Lower leg skin (tissue), 4 donors: Measurements from ENCODE around the gene RAB30. TPM values are rescaled to one million over a fixed set of nuclear protein-coding genes. Genes with fewer than 3 reads are reported as not detected.

Experiments used
- DNase-seq, 2 donors: peaks; one replicate each; pipeline ENCODE4 v3.0.0-alpha.2; 2019; ENCODE audit warnings: low spot score in 2 of 2
- H3K4me3 ChIP-seq: fragments of 200-600 bp; sonication (generic); 2 replicates; pipeline ENCODE4 v1.5.1; 2017; ENCODE audit warnings: mild to moderate bottlenecking, low read depth; ENCODE audit not compliant: poor library complexity, severe bottlenecking
- POLR2A ChIP-seq, 2 donors: fragments of 450-650 bp; IDR thresholded peaks; one replicate each; pipeline ENCODE4 v1.6.1; 2016 to 2017; ENCODE audit warnings: antibody characterized with exemption in 2 of 2, mild to moderate bottlenecking in 1 of 2, moderate library complexity in 1 of 2
- WGBS, 2 donors: methylation state at CpG; one replicate each; pipeline ENCODE4 v1.1.5; 2018; 5-methylcytosine and 5-hydroxymethylcytosine counted together
- intact Hi-C: fragments of 100-400 bp; cut with DNase I; formaldehyde crosslinking; loops from one replicate; pipeline ENCODE4 v1.15.0; 2023; ENCODE audit warnings: low total_unique reads
- total RNA-seq, 4 donors: library from RNA; depleted of rRNA; stranded (reverse); fragments of >200 nt; gene quantifications; one replicate each; pipeline ENCODE4 v1.1.0, GENCODE V29; 2016
- TF ChIP-seq, protein P1 (sequence below), 3 donors: fragments of 450-650 bp; IDR thresholded peaks; one replicate each; pipeline ENCODE4 v1.5.1; 2016; ENCODE audit warnings: antibody characterized with exemption in 3 of 3, mild to moderate bottlenecking in 3 of 3, moderate library complexity in 2 of 3

RAB30 gene
- total RNA-seq, 4 donors from 2014 or later, result 13.4 to 53.9 (median 25.7) TPM

DNA sequence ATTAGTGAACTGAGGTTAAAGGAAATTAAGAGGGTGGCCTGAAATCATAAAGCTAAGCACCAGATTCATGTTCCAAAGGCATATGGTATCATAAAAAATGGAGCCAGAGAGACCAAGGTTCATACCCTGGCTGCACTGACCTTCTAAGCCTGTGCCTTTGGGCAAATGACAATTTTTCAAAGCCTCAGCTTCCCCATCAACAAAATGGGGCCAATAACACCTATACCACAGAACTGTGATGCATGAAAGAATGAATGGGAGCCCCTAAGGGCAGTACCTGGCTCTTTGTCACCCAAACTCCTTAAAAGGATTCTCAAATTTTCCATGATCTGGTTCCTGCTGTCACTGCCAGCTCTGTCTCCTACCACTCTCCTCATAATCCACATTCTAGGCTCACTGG, 72.5 kb downstream of the RAB30 start:
- intact Hi-C loops, result no loop called here
- TF ChIP-seq POLR2A (IDR thresholded peaks at IDR 0.05), result no peak
- TF ChIP-seq, protein P1, sequence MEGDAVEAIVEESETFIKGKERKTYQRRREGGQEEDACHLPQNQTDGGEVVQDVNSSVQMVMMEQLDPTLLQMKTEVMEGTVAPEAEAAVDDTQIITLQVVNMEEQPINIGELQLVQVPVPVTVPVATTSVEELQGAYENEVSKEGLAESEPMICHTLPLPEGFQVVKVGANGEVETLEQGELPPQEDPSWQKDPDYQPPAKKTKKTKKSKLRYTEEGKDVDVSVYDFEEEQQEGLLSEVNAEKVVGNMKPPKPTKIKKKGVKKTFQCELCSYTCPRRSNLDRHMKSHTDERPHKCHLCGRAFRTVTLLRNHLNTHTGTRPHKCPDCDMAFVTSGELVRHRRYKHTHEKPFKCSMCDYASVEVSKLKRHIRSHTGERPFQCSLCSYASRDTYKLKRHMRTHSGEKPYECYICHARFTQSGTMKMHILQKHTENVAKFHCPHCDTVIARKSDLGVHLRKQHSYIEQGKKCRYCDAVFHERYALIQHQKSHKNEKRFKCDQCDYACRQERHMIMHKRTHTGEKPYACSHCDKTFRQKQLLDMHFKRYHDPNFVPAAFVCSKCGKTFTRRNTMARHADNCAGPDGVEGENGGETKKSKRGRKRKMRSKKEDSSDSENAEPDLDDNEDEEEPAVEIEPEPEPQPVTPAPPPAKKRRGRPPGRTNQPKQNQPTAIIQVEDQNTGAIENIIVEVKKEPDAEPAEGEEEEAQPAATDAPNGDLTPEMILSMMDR (IDR thresholded peaks at IDR 0.05), result no peak
- H3K4me3 ChIP-seq, result no peak overlapping the region
- no peak for DNase-seq

DNA sequence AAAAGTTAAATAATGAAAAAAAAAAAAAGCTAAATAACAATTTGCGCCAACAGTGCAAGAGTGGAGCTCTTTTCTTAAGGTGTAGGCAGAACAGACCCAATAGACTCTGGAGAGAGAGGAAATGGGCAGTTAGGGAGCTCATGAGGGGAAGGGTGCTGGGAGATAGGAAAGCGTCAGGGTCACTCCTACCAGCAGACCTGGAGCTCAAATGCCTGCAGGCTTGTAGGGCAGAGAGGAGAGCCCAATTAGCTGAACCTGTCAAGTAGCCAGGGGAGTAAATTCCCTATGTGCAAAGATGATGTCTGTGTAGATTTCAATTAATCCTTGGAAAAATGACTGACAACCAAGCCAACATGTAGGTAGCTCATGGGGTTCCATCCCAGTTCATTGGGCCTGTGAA, 73.0 kb downstream of the RAB30 start:
- intact Hi-C loops, result no loop called here
- 91 to 98% methylated on average over 2 of the region's 2 CpGs for WGBS, 2 donors
- DNase-seq, result no peak
- no peak overlapping the region for H3K4me3 ChIP-seq
- TF ChIP-seq, protein P1 (IDR thresholded peaks at IDR 0.05), result no peak

DNA sequence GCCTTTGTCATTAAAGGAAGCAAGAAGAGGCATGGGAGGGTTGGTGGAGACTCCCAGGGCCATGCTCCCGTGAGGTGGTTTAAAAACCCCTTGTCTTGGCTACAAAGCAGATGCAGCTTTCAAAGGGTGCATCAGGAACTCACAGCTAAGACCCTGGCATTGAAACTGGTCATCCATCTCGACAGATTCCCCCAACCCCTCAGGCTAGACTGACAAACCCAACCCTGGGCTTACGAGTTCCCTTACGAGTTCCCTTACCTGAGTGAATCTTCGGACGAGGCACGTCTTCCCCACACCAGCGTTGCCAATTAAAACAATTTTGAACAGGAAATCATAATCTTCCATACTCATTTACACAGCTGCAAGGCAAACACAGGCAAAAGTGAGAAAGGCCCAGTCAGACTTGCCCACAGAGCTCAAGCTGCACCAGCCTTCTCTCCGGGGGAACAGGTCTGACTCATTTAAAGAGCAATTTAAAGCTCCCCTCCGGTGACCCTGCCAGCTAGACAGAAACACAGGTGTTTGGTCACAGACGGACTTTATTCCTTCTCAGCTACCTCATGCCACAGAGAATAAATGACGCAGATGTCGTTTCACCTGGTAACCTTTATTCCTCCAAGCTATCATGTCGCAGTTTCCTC, 74.6 kb downstream of the RAB30 start:
- intact Hi-C loops, result no loop called here
- H3K4me3 ChIP-seq, result no peak overlapping the region
- 62 to 74% methylated on average over 14 of the region's 14 CpGs for WGBS, 2 donors
- DNase-seq, result no peak
- TF ChIP-seq, protein P1 (IDR thresholded peaks at IDR 0.05), result no peak
- TF ChIP-seq POLR2A (IDR thresholded peaks at IDR 0.05), result no peak

DNA sequence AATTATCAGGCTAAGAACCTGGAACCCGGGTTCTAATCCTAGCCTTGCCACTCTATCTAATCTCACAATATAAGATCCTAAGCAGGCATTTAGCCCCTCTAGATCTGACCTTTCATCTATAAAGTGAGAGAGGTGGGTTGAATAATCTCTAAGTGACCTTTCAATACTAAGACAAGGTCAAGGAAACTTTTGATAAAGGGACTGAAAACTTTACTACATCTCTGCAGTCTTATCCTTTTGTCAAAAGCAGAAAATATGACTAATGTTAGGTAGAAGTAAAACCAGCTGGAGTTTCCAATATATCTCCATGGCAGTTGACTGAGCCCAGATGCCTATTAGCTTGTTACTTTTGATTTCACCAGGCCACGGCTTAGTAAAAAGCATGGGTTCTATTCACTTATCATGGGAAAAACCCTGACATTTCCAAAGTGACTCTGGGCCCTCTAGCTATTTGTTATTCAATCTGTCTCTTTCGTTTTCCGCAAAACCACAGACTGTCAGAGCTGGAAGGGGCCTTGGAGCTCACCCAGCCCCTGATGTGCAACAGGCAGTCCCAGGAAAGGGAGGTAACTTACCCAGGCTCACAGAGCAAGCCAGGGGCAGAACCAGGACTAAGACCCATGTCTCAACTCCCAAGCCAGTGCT, 75.8 kb downstream of the RAB30 start:
- intact Hi-C loops, result no loop called here
- no peak for TF ChIP-seq POLR2A (IDR thresholded peaks at IDR 0.05)
- TF ChIP-seq, protein P1 (IDR thresholded peaks at IDR 0.05), result no peak
- no peak overlapping the region for H3K4me3 ChIP-seq
- DNase-seq, result no peak
- 44 to 48% methylated on average over 4 of the region's 4 CpGs for WGBS, 2 donors

DNA sequence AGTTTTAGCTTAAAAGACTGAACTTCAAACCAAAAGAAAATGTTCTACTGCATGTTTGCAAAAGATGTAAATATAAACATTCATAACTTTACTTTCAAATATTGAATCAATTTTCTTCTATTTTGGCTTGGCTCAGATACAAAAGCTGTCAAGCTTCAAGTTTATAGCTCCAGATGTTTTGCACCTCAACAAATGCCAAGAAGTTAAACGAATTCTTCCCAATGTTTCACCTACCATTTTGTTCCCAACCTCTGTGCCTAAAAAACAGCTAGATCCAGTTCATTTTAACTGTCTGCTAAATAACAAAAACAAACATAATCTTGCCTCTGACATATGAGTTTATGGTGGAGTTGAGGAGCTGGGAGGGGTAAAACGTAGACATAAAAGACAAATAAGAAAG, 76.5 kb downstream of the RAB30 start:
- WGBS, 2 donors, result 40 to 41% methylated on average over 2 of the region's 2 CpGs
- intact Hi-C loops, result no loop called here
- no peak for DNase-seq
- H3K4me3 ChIP-seq, result no peak overlapping the region
- no peak for TF ChIP-seq POLR2A (IDR thresholded peaks at IDR 0.05)
- TF ChIP-seq, protein P1 (IDR thresholded peaks at IDR 0.05), result no peak
